Gastroesophageal sphincter (tissue), 3 donors: ENCODE results near the gene ZNF613.

Experiments used
- CTCF ChIP-seq, 4 experiments: fragments of 200-600 bp in 2 of 4; fragments of 450-650 bp in 2 of 4; sonication (generic) in 1 of 4; IDR thresholded peaks; one replicate each; pipeline ENCODE4 v1.5.1; 2017 to 2019; ENCODE audit warnings: antibody characterized with exemption in 4 of 4, mild to moderate bottlenecking in 2 of 4, moderate library complexity in 2 of 4
- EP300 ChIP-seq: sonication (generic); formaldehyde crosslinking; IDR thresholded peaks from one replicate; pipeline ENCODE4 v1.6.1; 2017; ENCODE audit warnings: antibody characterized with exemption, mild to moderate bottlenecking

DNA sequence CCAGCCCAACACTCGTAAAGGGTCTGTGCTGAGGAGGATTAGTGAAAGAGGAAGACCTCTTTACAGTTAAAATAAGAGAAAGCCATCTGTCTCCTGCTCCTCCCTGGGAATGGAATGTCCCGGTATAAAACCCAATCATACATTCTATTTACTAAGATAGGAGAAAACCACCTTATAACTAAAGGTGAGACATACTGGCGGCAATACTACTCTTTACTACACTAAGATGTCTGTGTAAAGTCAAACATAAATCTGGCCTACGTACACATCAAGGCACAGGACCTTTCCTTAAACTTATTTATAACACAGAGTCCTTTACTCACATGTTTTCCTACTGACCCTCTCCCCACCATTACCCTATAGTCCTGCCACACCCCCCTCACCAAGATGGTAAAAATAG lies 56.1 kb downstream of the ZNF613 start:
- no peak for TF ChIP-seq CTCF (IDR thresholded peaks at IDR 0.05)
- no peak for TF ChIP-seq EP300
